ENCODE data around the gene PDE4D.

The PDE4D gene

GRCh38 chr5:58927181-58927580 lies 966.3 kb downstream of the PDE4D start:
- H3K27me3 ChIP-seq: no peaks in the 10 kb centered on the region
- no peaks in the 10 kb centered on the region for H3K36me3 ChIP-seq
- TF ChIP-seq CTCF (IDR thresholded peaks at IDR 0.05): no peak
- DNase-seq: no peak
- peak overlapping the region in 1 of 2 donors; percentile 92 for H3K27ac ChIP-seq
- intact Hi-C loops (cut with DNase I; ENCODE audit: low total_unique reads): loop anchor here (10.0 kb wide), 1 partner anchor 108 kb away; no protein-coding TSS in a partner anchor
- no peak overlapping the region for H3K4me3 ChIP-seq
- H3K9me3 ChIP-seq: no peaks in the 10 kb centered on the region
- peaks cover 0 to 49% (median 33%) of the 10 kb centered on the region in 4 donors for H3K4me1 ChIP-seq

GRCh38 chr5:58926541-58926935 lies 967.0 kb downstream of the PDE4D start:
- TF ChIP-seq CTCF (IDR thresholded peaks at IDR 0.05): no peak
- intact Hi-C loops (cut with DNase I; ENCODE audit: low total_unique reads): loop anchor here (10.0 kb wide), 1 partner anchor 108 kb away; no protein-coding TSS in a partner anchor

GRCh38 chr5:58925627-58926540 lies 967.6 kb downstream of the PDE4D start:
- intact Hi-C loops (cut with DNase I; ENCODE audit: low total_unique reads): loop anchor here (10.0 kb wide), 1 partner anchor 109 kb away; no protein-coding TSS in a partner anchor
- no peaks in the 10 kb centered on the region for H3K36me3 ChIP-seq
- no peak for TF ChIP-seq CTCF (IDR thresholded peaks at IDR 0.05)
- H3K27ac ChIP-seq: peak overlapping the region; percentile 88 to 92
- DNase-seq: no peak
- no peaks in the 10 kb centered on the region for H3K9me3 ChIP-seq
- H3K4me3 ChIP-seq: no peak overlapping the region
- peaks cover 0 to 62% (median 46%) of the 10 kb centered on the region in 4 donors for H3K4me1 ChIP-seq
- H3K27me3 ChIP-seq: no peaks in the 10 kb centered on the region

More at GRCh38 chr5:58926541-58926935, 967.0 kb downstream of the PDE4D start:
- no peak overlapping the region for H3K4me3 ChIP-seq
- no peak for DNase-seq
- H3K27me3 ChIP-seq: no peaks in the 10 kb centered on the region
- H3K27ac ChIP-seq: peak overlapping the region; percentile 88 to 92
- H3K4me1 ChIP-seq: peaks cover 0 to 55% (median 40%) of the 10 kb centered on the region in 4 donors
- H3K36me3 ChIP-seq: no peaks in the 10 kb centered on the region
- no peaks in the 10 kb centered on the region for H3K9me3 ChIP-seq

GRCh38 chr5:58924306-58924705 lies 969.2 kb downstream of the PDE4D start:
- peak overlapping the region; percentile 88 to 92 for H3K27ac ChIP-seq
- intact Hi-C loops (cut with DNase I; ENCODE audit: low total_unique reads): loop anchor here (10.0 kb wide), 1 partner anchor 110 kb away; no protein-coding TSS in a partner anchor
- DNase-seq: no peak
- no peaks in the 10 kb centered on the region for H3K27me3 ChIP-seq
- no peak for TF ChIP-seq CTCF (IDR thresholded peaks at IDR 0.05)
- H3K4me3 ChIP-seq: no peak overlapping the region
- H3K36me3 ChIP-seq: no peaks in the 10 kb centered on the region
- H3K9me3 ChIP-seq: no peaks in the 10 kb centered on the region
- peaks cover 0 to 70% (median 50%) of the 10 kb centered on the region in 4 donors for H3K4me1 ChIP-seq

- Histone ChIP-seq H3K9me3 (no peaks in the 10 kb centered on the region), H3K27ac (peak overlapping the region; percentile 88 to 92), H3K27me3 (no peaks in the 10 kb centered on the region), H3K4me3 (no peak overlapping the region), H3K36me3 (no peaks in the 10 kb centered on the region), H3K4me1 (peaks cover 0 to 74% (median 53%) of the 10 kb centered on the region in 4 donors)
- TF ChIP-seq CTCF (IDR thresholded peaks at IDR 0.05): no peak
- DNase-seq: no peak
- intact Hi-C loops (cut with DNase I; ENCODE audit: low total_unique reads): loop anchor here (10.0 kb wide), 1 partner anchor 111 kb away; no protein-coding TSS in a partner anchor
These were observed 970.2 kb downstream of the PDE4D start for GRCh38 chr5:58923355-58923754.

All from tibial artery (tissue), 4 donors.